ENCODE data around the gene ST6GALNAC2.
A peak's percentile ranks its signal among the peaks of the same experiment; 100 is the strongest.

Gene ST6GALNAC2

DNA sequence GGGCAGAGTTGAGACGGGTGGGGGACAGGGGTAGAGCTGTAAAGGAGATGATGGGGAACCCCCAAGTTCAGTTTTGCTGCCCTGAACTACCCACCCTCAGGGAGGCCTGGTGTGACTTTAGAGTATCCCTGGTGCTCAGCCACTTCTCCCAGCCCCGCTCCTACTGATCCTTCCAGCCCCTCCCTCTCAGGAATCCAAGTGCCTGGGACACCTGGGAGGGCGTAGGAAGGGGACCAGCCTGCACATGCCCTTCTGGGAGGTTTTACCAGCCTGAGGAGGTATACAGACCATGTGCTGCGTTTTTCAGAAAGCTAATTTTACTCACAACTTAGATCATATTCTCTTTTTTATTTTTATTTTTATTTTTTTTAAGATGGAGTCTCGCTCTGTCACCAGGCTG is 4.1 kb downstream of the ST6GALNAC2 start:
- no peaks in the 10 kb centered on the region for H3K9me2 ChIP-seq (replicated peaks; ENCODE audit: low read depth, low read length)
- H3K79me2 ChIP-seq (ENCODE audit: insufficient read depth, low read length), result no peaks in the 10 kb centered on the region
- no peaks in the 10 kb centered on the region for H3K27me3 ChIP-seq (ENCODE audit: insufficient read depth, low read length, poor library complexity, severe bottlenecking)
- no peak overlapping the region for H3K4me3 ChIP-seq (ENCODE audit: low read length, poor library complexity, severe bottlenecking)
- H4K20me1 ChIP-seq (ENCODE audit: insufficient read depth, low read length, poor library complexity, severe bottlenecking), result no peaks in the 10 kb centered on the region
- TF ChIP-seq EZH2phosphoT487 (IDR thresholded peaks at IDR 0.05; ENCODE audit: borderline replicate concordance) (no peak), CTCF (conservative IDR thresholded peaks at IDR 0.05; ENCODE audit: low read length) (no peak)
- H3K4me2 ChIP-seq (ENCODE audit: low read depth, low read length, poor library complexity, severe bottlenecking), result no peak overlapping the region
- no peak overlapping the region for H3K9ac ChIP-seq (ENCODE audit: low read depth, low read length, poor library complexity, severe bottlenecking)
- no peaks in the 10 kb centered on the region for H3F3A ChIP-seq (ENCODE audit: low read depth)
- no peaks in the 10 kb centered on the region for H3K9me3 ChIP-seq (ENCODE audit: insufficient read depth, low read depth, low read length)
- H3K36me3 ChIP-seq (ENCODE audit: insufficient read depth, low read length), result no peaks in the 10 kb centered on the region
- no peaks in the 10 kb centered on the region for H3K4me1 ChIP-seq (ENCODE audit: insufficient read depth, low read length, poor library complexity, severe bottlenecking)
- H2AFZ ChIP-seq (ENCODE audit: low read length), result no peak overlapping the region

DNA sequence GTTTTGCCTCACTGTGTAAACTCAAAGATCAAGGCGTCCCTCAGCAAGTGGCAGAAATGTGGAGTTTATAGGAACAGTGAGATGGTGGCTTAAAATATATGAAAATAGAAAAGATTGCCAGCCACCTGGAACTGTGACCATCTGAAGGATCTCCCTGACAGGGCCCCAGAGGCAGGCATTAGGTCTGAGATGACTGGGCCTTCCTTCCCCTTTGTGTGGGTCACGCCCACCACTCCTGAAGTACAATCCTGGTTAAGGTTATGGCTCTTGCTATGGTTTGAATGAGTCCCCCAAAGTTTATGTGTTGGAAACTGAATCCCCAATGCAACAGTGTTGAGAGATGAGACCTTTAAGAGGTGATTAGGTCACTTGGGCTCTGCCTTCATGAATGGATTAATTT is 6.4 kb downstream of the ST6GALNAC2 start:
- Histone ChIP-seq H3K27me3 (ENCODE audit: insufficient read depth, low read length, poor library complexity, severe bottlenecking) (no peaks in the 10 kb centered on the region), H4K20me1 (ENCODE audit: insufficient read depth, low read length, poor library complexity, severe bottlenecking) (no peaks in the 10 kb centered on the region), H3K9ac (ENCODE audit: low read depth, low read length, poor library complexity, severe bottlenecking) (no peak overlapping the region), H3K9me3 (ENCODE audit: insufficient read depth, low read depth, low read length) (no peaks in the 10 kb centered on the region), H3K4me1 (ENCODE audit: insufficient read depth, low read length, poor library complexity, severe bottlenecking) (no peaks in the 10 kb centered on the region), H3K36me3 (ENCODE audit: insufficient read depth, low read length) (no peaks in the 10 kb centered on the region), H3K4me3 (ENCODE audit: low read length, poor library complexity, severe bottlenecking) (no peak overlapping the region), H3K79me2 (ENCODE audit: insufficient read depth, low read length) (no peaks in the 10 kb centered on the region), H3K9me2 (replicated peaks; ENCODE audit: low read depth, low read length) (no peaks in the 10 kb centered on the region), H3F3A (ENCODE audit: low read depth) (no peaks in the 10 kb centered on the region), H2AFZ (ENCODE audit: low read length) (peak overlapping the region; percentile 23; the same call in 1 of the 2 replicates), H3K4me2 (ENCODE audit: low read depth, low read length, poor library complexity, severe bottlenecking) (no peak overlapping the region)
- TF ChIP-seq CTCF (conservative IDR thresholded peaks at IDR 0.05; ENCODE audit: low read length) (no peak), EZH2phosphoT487 (IDR thresholded peaks at IDR 0.05; ENCODE audit: borderline replicate concordance) (no peak)

DNA sequence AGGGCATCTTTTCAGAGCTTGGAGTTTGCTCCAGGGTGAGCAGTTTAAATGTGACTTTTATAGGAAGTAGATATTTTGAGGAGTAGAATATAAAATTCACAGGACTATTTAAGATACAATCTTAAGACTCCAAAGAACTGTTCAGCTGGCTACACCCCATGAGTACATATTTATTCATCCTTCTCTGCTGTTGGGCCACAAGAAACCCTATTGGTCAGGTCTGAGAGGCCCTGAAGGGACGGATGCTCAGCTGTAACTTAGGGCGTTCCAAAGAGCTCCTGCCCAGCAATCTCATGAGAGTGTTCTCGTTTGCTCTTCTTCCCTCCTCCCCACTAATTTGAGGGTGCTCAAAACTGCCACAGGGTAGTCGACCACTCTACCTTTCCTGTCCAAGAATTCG is 7.3 kb downstream of the ST6GALNAC2 start:
- Histone ChIP-seq H3F3A (ENCODE audit: low read depth) (no peaks in the 10 kb centered on the region), H3K4me1 (ENCODE audit: insufficient read depth, low read length, poor library complexity, severe bottlenecking) (no peaks in the 10 kb centered on the region), H3K9ac (ENCODE audit: low read depth, low read length, poor library complexity, severe bottlenecking) (no peak overlapping the region), H3K79me2 (ENCODE audit: insufficient read depth, low read length) (no peaks in the 10 kb centered on the region), H3K4me2 (ENCODE audit: low read depth, low read length, poor library complexity, severe bottlenecking) (no peak overlapping the region), H3K9me2 (replicated peaks; ENCODE audit: low read depth, low read length) (no peaks in the 10 kb centered on the region), H3K4me3 (ENCODE audit: low read length, poor library complexity, severe bottlenecking) (no peak overlapping the region), H4K20me1 (ENCODE audit: insufficient read depth, low read length, poor library complexity, severe bottlenecking) (no peaks in the 10 kb centered on the region), H2AFZ (ENCODE audit: low read length) (no peak overlapping the region), H3K27me3 (ENCODE audit: insufficient read depth, low read length, poor library complexity, severe bottlenecking) (no peaks in the 10 kb centered on the region), H3K9me3 (ENCODE audit: insufficient read depth, low read depth, low read length) (no peaks in the 10 kb centered on the region), H3K36me3 (ENCODE audit: insufficient read depth, low read length) (no peaks in the 10 kb centered on the region)
- no peak for TF ChIP-seq CTCF (conservative IDR thresholded peaks at IDR 0.05; ENCODE audit: low read length)
- TF ChIP-seq EZH2phosphoT487 (IDR thresholded peaks at IDR 0.05; ENCODE audit: borderline replicate concordance), result no peak

Data from Loucy (cell line).